ENCODE measurements around the gene RALGDS. TPM values are rescaled to one million over a fixed set of nuclear protein-coding genes. Genes with fewer than 3 reads are reported as not detected.

The RALGDS gene
- total RNA-seq, 2 donors from 2014 or later = 27.8 to 64.6 TPM

DNA sequence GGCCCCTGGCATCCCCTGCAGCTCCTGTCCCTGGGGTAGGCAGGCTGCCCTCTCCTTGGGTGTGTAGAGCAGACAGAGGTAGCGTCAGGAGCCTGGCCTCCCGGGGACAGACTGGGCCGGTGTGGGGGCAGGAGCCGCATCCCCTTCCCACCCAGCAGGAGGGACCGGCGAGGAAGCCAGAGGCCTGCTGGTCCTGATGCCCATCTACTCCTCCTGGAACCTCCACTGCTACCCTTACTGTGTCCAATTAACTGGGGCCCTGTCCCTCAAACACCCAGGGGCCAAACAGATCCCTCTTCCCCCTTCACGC is 15.6 kb downstream of the RALGDS start:
- DNase-seq = peak in 2 of 4 donors; percentile 6 to 9
- WGBS, 2 donors = 90 to 99% methylated on average over 4 to 7 of the region's 7 CpGs
- Histone ChIP-seq H3K4me3 (no peak overlapping the region), H3K27ac (no peak overlapping the region), H3K9me3 (no peaks in the 10 kb centered on the region), H3K36me3 (replicated peaks in 1 of 2; ENCODE audit: insufficient read depth in 1 of 2, low read depth in 2 of 2) (peaks cover 33 to 46% of the 10 kb centered on the region in 2 donors), H3K27me3 (no peaks in the 10 kb centered on the region), H3K4me1 (peaks cover 4% of the 10 kb centered on the region)
- intact Hi-C loops (cut with DNase I) = no loop called here
- ATAC-seq = no peak
- no peak for TF ChIP-seq POLR2A (IDR thresholded peaks at IDR 0.05)
- TF ChIP-seq, protein P1, sequence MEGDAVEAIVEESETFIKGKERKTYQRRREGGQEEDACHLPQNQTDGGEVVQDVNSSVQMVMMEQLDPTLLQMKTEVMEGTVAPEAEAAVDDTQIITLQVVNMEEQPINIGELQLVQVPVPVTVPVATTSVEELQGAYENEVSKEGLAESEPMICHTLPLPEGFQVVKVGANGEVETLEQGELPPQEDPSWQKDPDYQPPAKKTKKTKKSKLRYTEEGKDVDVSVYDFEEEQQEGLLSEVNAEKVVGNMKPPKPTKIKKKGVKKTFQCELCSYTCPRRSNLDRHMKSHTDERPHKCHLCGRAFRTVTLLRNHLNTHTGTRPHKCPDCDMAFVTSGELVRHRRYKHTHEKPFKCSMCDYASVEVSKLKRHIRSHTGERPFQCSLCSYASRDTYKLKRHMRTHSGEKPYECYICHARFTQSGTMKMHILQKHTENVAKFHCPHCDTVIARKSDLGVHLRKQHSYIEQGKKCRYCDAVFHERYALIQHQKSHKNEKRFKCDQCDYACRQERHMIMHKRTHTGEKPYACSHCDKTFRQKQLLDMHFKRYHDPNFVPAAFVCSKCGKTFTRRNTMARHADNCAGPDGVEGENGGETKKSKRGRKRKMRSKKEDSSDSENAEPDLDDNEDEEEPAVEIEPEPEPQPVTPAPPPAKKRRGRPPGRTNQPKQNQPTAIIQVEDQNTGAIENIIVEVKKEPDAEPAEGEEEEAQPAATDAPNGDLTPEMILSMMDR (IDR thresholded peaks at IDR 0.05) = no peak

DNA sequence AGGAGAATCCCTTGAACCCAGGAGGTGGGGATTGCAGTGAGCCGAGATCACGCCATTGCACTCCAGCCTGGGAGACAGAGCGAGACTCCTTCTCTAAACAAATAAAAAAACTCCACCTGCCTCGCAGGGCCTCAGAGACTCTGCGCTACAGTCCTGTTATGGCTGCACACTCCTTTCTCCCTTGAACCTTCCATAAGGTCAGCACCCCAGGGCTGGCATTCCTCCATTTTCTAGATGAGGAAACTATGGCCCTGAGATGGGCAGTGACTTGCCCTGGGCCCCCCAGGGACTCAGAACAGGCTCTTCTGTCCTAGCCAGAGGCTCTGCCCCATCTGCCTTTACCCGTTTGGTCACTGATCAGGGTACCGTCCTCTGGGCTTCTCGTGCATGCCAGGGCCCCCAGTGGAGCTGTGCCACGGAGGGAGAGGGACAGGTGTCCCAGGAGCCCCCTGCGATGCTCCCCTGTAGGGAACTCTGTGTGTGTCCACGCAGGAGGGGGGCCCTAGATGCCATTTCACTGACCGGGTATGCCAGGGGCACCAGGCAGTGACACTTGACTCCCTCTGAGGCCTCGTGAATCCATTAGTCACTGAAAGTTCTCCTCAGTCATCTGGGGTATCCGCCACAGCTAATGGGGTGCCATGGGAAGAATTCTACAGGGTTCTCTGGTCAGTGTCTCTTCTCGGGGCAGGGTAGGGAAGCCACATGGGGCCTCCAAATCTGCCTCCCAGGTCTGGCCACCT is 16.2 kb downstream of the RALGDS start:
- 90 to 91% methylated on average over 10 to 13 of the region's 15 CpGs for WGBS, 2 donors
- ATAC-seq (no peak), DNase-seq (peak in 2 of 4 donors; percentile 6 to 7)
- TF ChIP-seq, protein P1 (IDR thresholded peaks at IDR 0.05) = no peak
- no peak overlapping the region for H3K27ac ChIP-seq
- H3K9me3 ChIP-seq = no peaks in the 10 kb centered on the region
- no peak overlapping the region for H3K4me3 ChIP-seq
- peaks cover 4% of the 10 kb centered on the region for H3K4me1 ChIP-seq
- H3K36me3 ChIP-seq (replicated peaks in 1 of 2; ENCODE audit: insufficient read depth in 1 of 2, low read depth in 2 of 2) = peaks cover 33 to 50% of the 10 kb centered on the region in 2 donors
- intact Hi-C loops (cut with DNase I) = loop anchor here (5.0 kb wide), 1 partner anchor 37 kb away; no protein-coding TSS in a partner anchor
- H3K27me3 ChIP-seq = no peaks in the 10 kb centered on the region

DNA sequence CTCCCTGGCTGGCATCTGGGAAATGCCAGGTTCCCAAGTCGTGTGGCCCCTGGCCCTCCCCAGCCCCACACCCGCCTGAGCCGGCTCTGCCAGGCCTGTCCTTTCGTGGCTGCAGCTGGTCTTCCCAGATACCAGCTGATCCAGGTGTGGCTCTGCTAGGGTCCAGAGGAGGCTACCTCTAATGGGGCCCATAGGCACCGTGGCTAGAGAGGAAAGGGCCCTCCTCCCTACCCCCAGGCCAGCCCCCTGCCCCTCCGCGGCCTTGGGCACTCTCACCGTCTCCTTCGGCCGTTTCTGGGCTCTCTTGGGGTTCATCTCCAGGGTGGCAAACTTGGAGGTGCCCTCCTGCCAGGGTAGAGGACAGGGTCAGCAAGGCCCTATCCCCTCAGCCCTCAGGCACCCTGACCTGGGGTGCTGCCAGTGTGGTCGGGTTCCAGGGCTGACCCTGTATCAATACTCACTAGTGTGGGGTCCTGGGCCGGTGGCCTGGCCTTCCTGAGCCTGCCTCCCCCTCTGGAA is 17.0 kb downstream of the RALGDS start:
- H3K36me3 ChIP-seq (replicated peaks in 1 of 2; ENCODE audit: insufficient read depth in 1 of 2, low read depth in 2 of 2) = peaks cover 33 to 47% of the 10 kb centered on the region in 2 donors
- H3K9me3 ChIP-seq = no peaks in the 10 kb centered on the region
- no peak overlapping the region for H3K4me3 ChIP-seq
- intact Hi-C loops (cut with DNase I) = loop anchor here (5.0 kb wide), 1 partner anchor 38 kb away; no protein-coding TSS in a partner anchor
- DNase-seq = peak in 2 of 4 donors; percentile 8 to 10
- no peak for TF ChIP-seq POLR2A (IDR thresholded peaks at IDR 0.05)
- TF ChIP-seq, protein P1 (IDR thresholded peaks at IDR 0.05) = no peak
- H3K27ac ChIP-seq = no peak overlapping the region
- ATAC-seq = no peak
- peaks cover 4% of the 10 kb centered on the region for H3K4me1 ChIP-seq
- no peaks in the 10 kb centered on the region for H3K27me3 ChIP-seq
- WGBS, 2 donors = 80 to 85% methylated on average over 5 to 11 of the region's 12 CpGs

DNA sequence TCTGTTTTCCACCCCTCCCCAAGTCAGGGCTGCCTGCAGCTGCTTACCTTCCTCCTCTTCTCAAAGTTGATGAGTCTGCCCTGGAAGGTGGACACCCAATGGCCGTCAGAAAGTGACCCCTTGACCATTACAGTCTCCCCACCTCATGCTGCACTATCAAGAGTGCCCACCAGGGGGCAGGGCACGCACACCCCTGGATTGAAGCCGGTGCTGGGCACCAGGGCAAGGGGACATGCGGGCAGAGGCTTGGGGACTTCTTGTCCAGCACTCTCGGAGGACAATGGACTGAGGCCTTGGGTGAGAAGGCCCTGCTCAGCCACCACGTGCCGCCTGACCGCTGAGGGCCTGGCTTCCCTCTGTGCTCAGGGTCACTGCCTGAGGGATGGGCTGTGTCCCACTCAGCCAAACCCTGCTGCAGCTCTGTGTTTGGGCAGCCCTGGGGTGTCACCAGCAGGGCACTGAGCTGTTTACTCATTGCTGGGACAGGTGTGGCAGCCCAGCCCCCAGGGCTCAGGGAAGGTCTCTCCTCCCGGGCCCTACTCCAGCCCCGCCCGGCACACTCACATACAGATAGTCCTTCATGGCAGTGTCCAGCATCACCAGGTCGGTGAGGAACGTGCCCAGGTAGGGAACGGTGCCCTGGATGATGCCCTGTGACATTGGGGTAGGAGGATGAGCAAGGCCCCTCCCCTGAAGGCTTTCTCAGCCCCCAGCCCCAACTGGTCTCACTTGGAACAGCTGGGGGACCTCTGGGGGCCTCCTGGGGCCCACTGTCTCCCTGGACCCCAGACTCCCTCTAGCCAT is 17.7 kb downstream of the RALGDS start:
- WGBS, 2 donors = 46 to 58% methylated on average over 6 to 14 of the region's 14 CpGs
- TF ChIP-seq, protein P1 (IDR thresholded peaks at IDR 0.05) = peak; percentile 81 to 97 (median 94)
- no peak for TF ChIP-seq POLR2A (IDR thresholded peaks at IDR 0.05)
- DNase-seq = peak; percentile 68 to 79 (median 75)
- H3K9me3 ChIP-seq = no peaks in the 10 kb centered on the region
- H3K4me1 ChIP-seq = peaks cover 4% of the 10 kb centered on the region
- intact Hi-C loops (cut with DNase I) = loop anchor here (5.0 kb wide), 1 partner anchor 39 kb away; no protein-coding TSS in a partner anchor
- no peaks in the 10 kb centered on the region for H3K27me3 ChIP-seq
- ATAC-seq = peak; percentile 80
- H3K36me3 ChIP-seq (replicated peaks in 1 of 2; ENCODE audit: insufficient read depth in 1 of 2, low read depth in 2 of 2) = peaks cover 34 to 44% of the 10 kb centered on the region in 2 donors
- H3K4me3 ChIP-seq = no peak overlapping the region
- no peak overlapping the region for H3K27ac ChIP-seq
